Stimulated activated effector memory CD8-positive, alpha-beta T cell treated with anti-CD3 and anti-CD28 coated beads, Interleukin-12 subunit alpha, Interleukin-12 subunit beta, amount 100 ng/mL, for 72 hours (primary cell): ENCODE results near the gene DMPK.

Source experiments
- ATAC-seq: fragments of 150-1000 bp; cut with Tn5 transposase; 2 replicates; pipeline ENCODE4 v1.10.0; 2021
- DNase-seq, 2 donors: peaks; one replicate each; pipeline ENCODE4 v3.0.0; 2021 to 2022; ENCODE audit warnings: low spot score in 2 of 2
- H3K27ac Mint-ChIP-seq: one replicate; pipeline ENCODE4 v1.8.0; 2022; ENCODE audit warnings: mild to moderate bottlenecking, mixed read lengths
- H3K36me3 Mint-ChIP-seq: one replicate; pipeline ENCODE4 v1.8.0; 2022; ENCODE audit warnings: mild to moderate bottlenecking, mixed read lengths
- H3K4me1 Mint-ChIP-seq: one replicate; pipeline ENCODE4 v1.8.0; 2022; ENCODE audit warnings: mixed read lengths
- H3K4me3 Mint-ChIP-seq: one replicate; pipeline ENCODE4 v1.8.0; 2022; ENCODE audit warnings: mild to moderate bottlenecking, mixed read lengths
- H3K9me3 Mint-ChIP-seq: one replicate; pipeline ENCODE4 v1.8.0; 2022; ENCODE audit warnings: mixed read lengths

DMPK gene

DNA sequence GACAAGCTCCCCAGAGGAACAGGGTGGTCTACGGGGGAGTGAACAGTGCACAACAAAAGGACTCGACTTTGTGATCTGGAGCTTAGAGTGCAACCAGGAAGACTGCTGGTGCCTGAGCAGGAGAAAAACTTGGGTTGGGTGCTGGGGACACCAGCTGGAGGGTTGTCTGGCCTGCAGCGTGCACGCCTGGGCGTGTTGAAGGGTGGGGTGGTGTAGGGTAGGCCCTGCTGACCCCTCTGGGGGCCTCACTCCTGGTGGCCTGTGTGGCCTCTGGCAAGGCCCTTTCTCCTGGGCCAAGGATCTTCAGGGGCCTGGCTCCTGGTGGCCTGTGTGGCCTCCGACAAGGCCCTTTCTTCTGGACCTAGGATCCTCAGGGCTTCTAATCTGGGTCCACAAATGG is 37.5 kb upstream of the DMPK start:
- peaks cover 13% of the 10 kb centered on the region for H3K4me1 Mint-ChIP-seq
- no peaks in the 10 kb centered on the region for H3K9me3 Mint-ChIP-seq
- peaks cover 66% of the 10 kb centered on the region for H3K36me3 Mint-ChIP-seq
- no peak overlapping the region for H3K27ac Mint-ChIP-seq
- ATAC-seq (no peak), DNase-seq (no peak)
- H3K4me3 Mint-ChIP-seq: no peak overlapping the region

DNA sequence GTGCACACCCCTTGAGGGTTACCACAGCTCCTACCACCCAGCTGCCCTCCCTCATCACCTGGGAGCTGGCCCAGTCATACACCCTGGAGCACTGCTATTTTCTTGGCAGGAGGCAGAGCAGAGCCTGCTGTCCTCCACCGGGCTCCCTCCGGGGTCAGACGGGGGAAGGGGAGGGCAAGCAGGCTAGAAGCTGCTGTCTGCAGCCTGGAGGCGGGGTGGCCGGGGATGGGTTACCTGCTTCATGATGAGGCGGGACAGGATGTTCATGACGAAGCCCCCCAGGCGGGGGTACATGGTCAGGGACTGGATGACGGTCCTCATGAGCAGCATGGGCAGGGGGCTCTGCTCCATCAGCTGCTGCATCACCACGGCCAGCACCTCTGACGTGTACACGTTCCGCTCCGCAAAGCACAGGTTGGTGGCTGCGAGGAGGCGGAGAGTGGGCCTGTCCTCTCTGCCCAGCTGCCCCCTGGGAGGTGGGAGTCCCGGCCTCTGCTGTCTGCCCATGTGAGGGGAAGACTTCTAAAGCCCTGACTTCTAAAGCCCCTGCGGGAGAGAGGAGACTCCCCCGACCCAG is 35.5 kb upstream of the DMPK start:
- no peak for ATAC-seq
- Mint-ChIP-seq H3K27ac (no peak overlapping the region), H3K9me3 (no peaks in the 10 kb centered on the region), H3K4me1 (peaks cover 13% of the 10 kb centered on the region), H3K4me3 (no peak overlapping the region), H3K36me3 (peaks cover 56% of the 10 kb centered on the region)
- DNase-seq: no peak

DNA sequence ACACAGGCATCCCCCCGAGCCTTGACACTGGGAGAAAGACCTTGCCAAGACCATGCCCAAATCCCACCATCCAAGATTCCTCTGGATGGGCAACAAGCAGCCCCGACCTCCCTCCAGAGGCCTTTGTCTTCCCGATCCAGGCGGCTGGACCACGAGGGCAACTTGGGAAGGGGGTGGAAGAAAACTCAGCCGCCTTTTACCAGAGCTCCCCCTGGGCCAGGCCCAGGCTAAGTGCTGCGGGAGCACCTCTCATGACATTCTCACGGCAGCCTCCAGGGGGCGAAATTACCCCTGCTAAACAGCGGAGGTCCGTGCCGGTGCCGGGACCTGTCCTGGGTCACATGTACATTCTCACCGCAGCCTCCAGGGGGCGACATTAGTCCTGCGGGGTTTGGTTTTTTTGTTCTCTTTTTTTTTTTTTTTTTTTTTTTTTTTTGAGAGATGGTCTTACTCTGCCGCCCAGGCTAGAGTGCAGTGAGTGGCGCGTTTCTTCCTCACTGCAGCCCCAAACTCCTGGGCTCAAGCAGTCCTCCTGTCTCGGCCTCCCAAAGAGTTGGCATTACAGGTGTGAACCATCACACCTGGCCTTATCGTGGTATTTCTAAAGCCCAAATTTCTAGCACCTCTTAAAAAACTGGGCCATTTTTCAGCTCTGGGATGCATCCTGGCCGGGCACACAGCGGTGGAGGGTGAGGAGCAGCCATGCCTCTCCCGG is 34.9 kb upstream of the DMPK start:
- Mint-ChIP-seq H3K36me3 (peaks cover 55% of the 10 kb centered on the region), H3K27ac (no peak overlapping the region)
- peak; percentile 95 for ATAC-seq

DNA sequence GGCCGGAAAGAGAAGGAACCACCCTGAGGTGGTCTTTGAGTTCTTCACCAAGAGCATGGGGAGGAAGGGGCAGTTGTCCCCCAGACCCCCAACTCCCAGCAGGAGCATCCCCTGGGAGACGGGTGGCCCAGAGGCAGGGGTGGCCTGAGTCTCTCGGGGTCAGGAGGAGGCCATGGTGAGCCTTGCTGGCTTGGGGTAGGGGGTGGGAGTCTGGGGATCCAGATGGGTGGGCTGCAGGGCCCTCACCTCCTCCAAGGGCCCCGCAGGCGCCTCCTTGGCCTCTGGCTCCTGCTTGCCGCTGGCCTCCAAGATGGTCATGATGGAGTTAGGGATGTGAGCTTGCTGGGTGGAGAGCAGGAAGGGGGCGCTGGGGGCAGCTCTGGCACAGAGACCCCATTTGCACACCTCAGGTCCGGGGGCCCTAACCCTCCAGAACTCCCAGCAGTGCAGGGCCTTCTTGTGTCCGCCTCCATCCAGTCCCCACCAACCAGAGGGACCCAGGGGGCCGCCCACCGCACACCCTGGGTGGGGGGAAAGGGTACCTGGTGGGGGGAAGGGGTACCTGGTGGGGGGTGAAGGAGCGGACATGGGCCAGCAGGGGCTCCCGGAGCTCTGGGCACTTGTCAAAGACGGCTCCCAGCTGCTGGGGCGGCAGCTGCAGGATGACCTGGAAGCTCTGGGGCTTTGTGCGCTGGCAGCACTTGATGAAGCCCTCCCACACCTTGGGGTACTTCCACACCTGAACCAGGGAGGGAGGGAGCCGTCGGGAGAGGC is 34.1 kb upstream of the DMPK start:
- no peak overlapping the region for H3K27ac Mint-ChIP-seq
- no peak overlapping the region for H3K4me3 Mint-ChIP-seq
- H3K9me3 Mint-ChIP-seq: no peaks in the 10 kb centered on the region
- DNase-seq (no peak), ATAC-seq (no peak)
- H3K36me3 Mint-ChIP-seq: peaks cover 50% of the 10 kb centered on the region
- H3K4me1 Mint-ChIP-seq: peaks cover 13% of the 10 kb centered on the region

More for the DNA sequence above, 34.9 kb upstream of the DMPK start:
- H3K4me3 Mint-ChIP-seq: no peak overlapping the region
- no peaks in the 10 kb centered on the region for H3K9me3 Mint-ChIP-seq
- H3K4me1 Mint-ChIP-seq: peaks cover 13% of the 10 kb centered on the region
- peak; percentile 98 to 99 for DNase-seq

DNA sequence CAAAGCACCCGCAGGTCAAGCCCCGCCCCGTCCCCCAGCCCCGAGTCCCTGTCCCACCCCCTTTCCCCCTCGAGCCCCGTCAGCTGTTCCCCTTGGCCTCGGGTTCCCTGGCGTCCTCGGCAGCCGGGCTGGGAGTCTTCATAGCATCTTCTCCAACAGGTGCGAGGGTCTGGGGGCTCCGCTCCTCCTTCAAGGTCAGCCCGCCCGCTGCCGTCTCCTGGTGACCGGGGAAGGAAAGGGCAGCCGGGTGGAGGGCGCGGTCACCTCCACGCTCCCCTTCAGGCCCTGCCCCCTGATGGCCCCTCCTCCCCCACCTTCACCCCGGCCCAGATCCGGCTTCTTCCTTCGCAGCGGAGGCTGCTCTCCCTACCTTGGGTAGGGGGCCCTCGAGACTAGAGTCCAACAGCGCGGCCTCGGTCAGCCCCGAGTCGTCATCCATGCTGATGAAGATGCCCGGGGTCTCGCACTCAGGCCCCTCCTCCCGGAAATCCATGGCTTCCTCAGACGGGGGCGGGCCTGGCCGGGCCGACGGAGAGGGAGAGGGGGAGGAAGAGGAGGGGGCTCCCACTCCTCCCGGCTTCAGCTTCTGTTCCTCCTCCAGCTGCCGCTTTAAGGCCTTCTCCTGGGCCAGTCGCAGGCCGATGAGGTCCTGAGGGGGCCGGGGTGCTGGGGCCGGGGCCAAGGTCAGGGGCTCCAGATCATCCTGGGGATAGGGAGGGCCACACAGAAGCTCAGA is 33.4 kb upstream of the DMPK start:
- Mint-ChIP-seq H3K9me3 (no peaks in the 10 kb centered on the region), H3K4me1 (peaks cover 9% of the 10 kb centered on the region), H3K36me3 (peaks cover 42% of the 10 kb centered on the region), H3K27ac (no peak overlapping the region), H3K4me3 (no peak overlapping the region)
- ATAC-seq (no peak), DNase-seq (no peak)

DNA sequence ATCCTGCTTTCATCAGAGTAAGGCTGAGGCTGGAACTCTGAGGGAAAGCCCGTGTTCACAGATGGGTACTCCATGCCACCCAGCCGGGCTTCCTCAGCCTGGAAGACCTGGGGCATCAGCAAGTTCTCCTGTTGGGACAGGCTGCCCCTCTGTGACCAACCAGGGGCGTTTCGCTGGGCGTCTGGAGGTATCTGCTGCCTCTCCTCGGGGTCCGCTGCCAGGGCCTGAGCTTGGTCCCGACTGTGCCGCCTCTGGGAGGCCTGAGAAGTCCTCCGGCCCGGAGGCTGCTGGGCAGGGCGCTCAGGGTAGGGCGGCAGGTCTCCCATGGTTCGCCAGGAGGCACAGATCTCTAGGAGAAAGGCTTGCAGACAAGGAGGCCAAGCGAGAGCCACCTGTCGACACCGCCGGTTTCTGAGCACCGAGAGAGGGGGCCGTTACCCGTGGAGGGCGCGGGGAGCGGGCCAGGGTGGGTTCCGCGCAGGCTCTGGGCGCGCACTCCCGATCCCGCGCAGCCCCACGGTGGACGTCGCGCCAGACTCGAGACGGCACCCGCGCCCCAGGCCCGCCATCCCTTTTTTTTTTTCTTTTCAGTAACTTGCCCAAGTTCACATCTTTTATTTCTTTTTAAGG is 32.7 kb upstream of the DMPK start, which contains the start of gene RSPH6A:
RSPH6A (minus strand) TSS at position 458 of the 630 bp plus-strand sequence; CDS start at position 326, 132 bp downstream.
- no peak for DNase-seq
- no peak for ATAC-seq
- Mint-ChIP-seq H3K27ac (no peak within 1 kb of the TSS), H3K9me3 (no peaks in the 10 kb centered on the region), H3K4me1 (peaks cover 13% of the 10 kb centered on the region), H3K4me3 (no peak within 1 kb of the TSS), H3K36me3 (peaks cover 36% of the 10 kb centered on the region)

DNA sequence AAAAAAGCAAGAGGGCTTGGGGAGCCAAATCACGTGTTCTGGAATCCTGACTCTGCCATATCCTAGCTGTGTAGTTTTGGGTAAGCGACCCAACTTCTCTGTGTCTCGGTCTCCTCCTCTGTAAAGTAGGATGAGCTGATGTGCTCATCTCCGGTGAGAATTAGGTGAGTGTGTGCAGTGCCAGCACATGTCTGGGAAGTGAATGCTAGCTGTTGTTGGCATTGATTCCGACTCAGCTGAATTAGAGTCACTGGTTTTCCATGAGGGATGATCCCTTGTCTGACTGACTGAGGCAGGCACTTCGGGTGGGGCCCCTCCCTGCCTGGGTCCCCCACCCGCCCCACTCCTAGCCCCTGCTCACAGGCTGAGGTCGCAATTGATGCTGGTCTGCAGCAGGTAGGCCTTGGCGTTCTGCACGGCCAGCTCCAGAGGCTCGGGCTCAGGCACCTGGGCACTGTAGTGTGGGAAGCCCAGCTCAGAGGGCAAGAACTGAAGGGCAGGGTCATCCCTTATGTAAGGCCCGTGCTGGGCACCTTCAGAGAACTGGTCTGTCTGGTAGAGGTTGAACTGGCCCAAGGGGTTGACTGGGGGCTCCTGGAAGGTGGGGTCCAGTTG is 32.0 kb upstream of the DMPK start:
- Mint-ChIP-seq H3K9me3 (no peaks in the 10 kb centered on the region), H3K27ac (no peak overlapping the region), H3K36me3 (peaks cover 29% of the 10 kb centered on the region), H3K4me1 (peaks cover 19% of the 10 kb centered on the region), H3K4me3 (no peak overlapping the region)
- DNase-seq (no peak), ATAC-seq (no peak)

DNA sequence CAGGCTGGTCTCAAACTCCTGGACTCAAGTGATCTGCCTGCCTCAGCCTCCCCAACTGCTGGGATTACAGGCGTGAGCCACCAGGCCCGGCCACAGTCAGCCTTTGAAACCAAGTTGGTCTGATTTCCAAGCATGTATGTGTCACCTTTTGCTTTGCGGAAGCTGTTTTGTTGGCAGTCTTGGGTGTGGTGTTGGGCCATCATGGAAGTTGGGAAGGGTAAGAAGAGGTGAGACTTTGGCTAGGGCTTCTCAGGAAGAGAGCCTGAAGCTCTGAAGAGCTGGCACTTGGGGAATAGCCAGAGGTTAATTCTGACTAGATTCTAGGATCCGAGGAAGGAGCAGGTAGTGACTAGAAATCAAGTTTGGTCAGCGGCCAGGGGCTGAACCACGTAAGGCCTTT is 30.0 kb upstream of the DMPK start:
- Mint-ChIP-seq H3K27ac (no peak overlapping the region), H3K36me3 (peaks cover 26% of the 10 kb centered on the region), H3K4me3 (no peak overlapping the region), H3K9me3 (no peaks in the 10 kb centered on the region), H3K4me1 (peaks cover 16% of the 10 kb centered on the region)
- no peak for DNase-seq
- ATAC-seq: no peak

DNA sequence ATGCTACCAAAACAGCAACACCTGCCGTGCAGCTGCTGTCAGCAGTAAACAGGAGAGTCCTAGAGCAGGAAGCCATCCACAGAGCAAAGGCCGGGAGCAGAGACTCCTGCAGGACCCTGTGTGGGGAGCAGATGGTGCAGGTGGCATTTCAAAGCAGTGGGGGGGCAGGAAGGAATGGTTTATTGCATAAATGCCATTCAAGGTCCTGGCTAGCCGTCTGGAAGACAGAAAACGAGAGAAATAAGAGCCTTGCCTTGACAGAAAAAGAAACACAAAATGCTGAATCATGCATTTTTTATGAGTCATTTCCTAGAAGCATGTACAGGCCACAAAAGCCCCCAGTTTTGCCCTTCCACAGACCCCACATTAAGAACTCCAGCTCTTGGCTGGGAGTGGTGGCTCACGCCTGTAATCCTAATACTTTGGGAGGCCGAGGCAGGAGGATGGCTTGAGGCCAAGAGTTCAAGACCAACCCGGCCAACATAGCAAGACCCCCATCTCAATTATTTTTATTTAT is 27.4 kb upstream of the DMPK start:
- ATAC-seq: peak; percentile 49
- DNase-seq: no peak
- peak overlapping the region; percentile 88 for H3K27ac Mint-ChIP-seq

DNA sequence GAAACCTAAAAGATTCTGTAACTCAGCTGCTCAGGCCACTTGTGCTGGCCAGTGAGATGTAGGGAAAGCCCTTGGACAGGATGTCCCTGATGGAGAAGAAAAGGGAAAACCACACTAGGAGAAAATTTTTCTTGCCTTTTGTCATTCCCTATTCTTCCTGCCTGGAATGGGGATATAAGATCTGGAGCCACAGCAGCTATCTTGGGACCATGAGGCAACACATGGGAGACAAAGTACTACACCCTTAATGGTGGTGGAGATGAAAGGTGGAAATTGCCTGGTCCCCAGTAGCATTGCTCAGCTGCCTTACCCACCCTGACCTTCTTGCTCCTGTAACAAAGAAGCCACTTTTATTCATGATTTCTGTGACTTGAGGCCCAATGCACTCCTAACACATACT is 23.4 kb upstream of the DMPK start:
- Mint-ChIP-seq H3K4me3 (no peak overlapping the region), H3K9me3 (no peaks in the 10 kb centered on the region), H3K36me3 (no peaks in the 10 kb centered on the region), H3K27ac (no peak overlapping the region), H3K4me1 (peaks cover 12% of the 10 kb centered on the region)
- no peak for DNase-seq
- no peak for ATAC-seq

More for the DNA sequence above, 27.4 kb upstream of the DMPK start:
- peaks cover 11% of the 10 kb centered on the region for H3K36me3 Mint-ChIP-seq
- no peaks in the 10 kb centered on the region for H3K9me3 Mint-ChIP-seq
- peak overlapping the region; percentile 22 for H3K4me3 Mint-ChIP-seq
- peaks cover 12% of the 10 kb centered on the region for H3K4me1 Mint-ChIP-seq

DNA sequence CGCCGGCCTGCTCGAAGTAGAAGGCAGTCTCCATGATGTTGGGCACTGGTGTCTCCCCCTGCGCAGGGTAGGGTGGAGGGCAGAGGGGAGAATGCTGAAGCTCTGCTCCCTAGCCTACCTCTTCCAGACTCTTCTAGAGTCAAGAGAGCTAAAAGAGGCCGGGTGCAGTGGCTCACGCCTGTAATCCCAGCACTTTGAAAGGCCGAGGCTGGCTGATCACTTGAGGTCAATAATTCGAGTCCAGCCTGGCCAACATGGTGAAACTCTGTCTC is 22.6 kb upstream of the DMPK start:
- peaks cover 7% of the 10 kb centered on the region for H3K4me1 Mint-ChIP-seq
- no peaks in the 10 kb centered on the region for H3K9me3 Mint-ChIP-seq

DNA sequence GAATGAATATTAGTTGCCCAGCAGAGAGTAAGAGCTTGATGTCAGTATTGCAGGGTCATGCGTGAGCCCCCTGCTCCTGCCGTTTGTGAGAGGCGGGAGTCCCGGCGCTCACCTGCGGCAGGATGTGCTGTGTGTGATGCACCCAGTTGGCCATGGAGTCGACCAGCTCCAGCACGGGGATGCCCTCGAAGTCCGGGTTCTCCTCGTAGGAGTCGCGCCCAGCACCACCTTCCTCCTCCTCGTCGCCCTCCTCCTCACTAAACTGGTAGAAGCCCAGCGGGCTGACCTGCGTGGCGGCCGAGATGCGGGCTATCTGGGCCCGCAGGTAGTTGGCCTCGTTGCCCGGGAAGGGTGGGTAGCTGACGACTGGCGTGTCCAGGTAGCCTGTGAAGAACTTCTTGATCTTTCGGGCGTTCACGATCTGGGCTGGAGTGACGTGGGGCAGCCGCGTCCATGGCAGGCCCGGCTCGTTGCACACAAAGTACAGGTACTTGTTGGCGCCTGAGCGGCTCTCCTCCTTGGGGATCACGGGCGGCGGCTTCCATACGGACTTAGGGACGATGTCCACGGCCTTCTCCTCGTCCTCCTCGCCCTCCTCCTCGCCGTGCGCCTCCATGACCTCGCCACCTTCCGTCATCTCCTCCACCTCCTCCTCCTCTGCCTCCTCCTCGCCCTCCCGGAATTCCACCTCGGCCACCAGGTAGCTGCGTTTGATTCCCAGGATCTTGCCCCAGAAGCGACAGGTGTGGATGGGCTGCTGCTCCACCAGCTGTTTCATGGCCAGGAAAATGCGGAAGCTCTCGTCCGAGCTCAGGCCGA is 22.1 kb upstream of the DMPK start:
- Mint-ChIP-seq H3K36me3 (no peaks in the 10 kb centered on the region), H3K4me1 (peaks cover 2% of the 10 kb centered on the region), H3K27ac (no peak overlapping the region), H3K4me3 (no peak overlapping the region), H3K9me3 (no peaks in the 10 kb centered on the region)
- no peak for ATAC-seq
- DNase-seq: no peak

More for the DNA sequence above, 22.6 kb upstream of the DMPK start:
- DNase-seq: no peak
- H3K36me3 Mint-ChIP-seq: no peaks in the 10 kb centered on the region
- no peak overlapping the region for H3K27ac Mint-ChIP-seq
- no peak for ATAC-seq
- H3K4me3 Mint-ChIP-seq: no peak overlapping the region

DNA sequence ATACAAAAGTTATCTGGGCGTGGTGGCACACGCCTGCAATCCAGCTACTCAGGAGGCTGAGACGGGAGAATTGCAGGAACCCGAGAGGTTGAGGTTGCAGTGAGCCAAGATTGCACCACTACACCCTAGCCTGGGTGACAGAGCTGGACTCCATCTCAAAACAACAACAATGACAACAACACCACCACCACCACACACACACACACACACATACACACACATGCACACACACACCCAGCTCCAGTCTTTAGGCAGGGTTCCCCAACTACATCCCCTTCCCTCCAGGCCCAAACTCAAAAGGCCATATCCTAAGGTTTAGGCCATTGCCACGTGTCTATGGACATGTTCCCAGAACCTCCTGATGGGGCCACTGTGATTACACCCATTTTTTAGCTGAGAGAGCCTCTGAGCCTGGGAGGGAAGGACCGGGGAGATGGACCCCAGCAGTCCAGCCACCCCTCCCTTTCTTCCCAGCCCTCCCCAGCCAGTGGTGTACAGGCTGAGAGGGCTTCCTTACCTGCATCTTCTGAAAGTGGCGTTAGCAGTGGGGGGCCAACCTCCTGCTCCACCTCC is 19.4 kb upstream of the DMPK start:
- no peak overlapping the region for H3K4me3 Mint-ChIP-seq
- ATAC-seq (no peak), DNase-seq (no peak)
- no peaks in the 10 kb centered on the region for H3K36me3 Mint-ChIP-seq
- no peaks in the 10 kb centered on the region for H3K9me3 Mint-ChIP-seq
- no peak overlapping the region for H3K27ac Mint-ChIP-seq
- H3K4me1 Mint-ChIP-seq: peaks cover 7% of the 10 kb centered on the region
